ENCODE data around the gene TMEM117.

TMEM117 gene

DNA sequence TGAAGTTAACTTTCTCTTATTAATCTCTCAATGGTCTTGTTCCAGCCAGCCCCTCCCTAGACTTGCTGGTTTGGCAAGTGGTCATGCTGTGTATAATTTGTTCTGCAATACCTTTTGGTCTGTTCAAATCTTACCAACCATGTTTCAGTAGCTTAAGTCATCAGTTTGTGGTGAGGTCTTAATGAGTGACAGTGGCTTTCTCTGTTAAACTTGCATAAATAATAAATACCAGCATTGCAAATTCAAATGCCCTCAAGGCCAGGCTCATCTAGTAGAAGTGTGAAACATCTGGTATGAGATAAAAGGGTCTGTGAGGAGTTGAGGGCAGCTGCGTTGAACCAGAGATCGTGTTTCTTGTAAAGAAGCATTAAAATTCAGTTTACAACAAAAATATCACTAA lies 319.5 kb downstream of the TMEM117 start:
- Histone ChIP-seq H3K4me2 (no peak overlapping the region), H3K4me3 (IDR thresholded peaks at IDR 0.05; ENCODE audit: insufficient read depth, low read depth, low read length) (no peak overlapping the region), H2AFZ (ENCODE audit: low read depth) (no peak overlapping the region), H3K9ac (no peak overlapping the region), H3K27me3 (ENCODE audit: insufficient read depth, low read depth) (no peaks in the 10 kb centered on the region), H4K20me1 (ENCODE audit: insufficient read depth) (no peaks in the 10 kb centered on the region), H3K27ac (no peak overlapping the region), H3K36me3 (ENCODE audit: insufficient read depth) (no peaks in the 10 kb centered on the region), H3K79me2 (ENCODE audit: insufficient read depth, low read depth) (no peaks in the 10 kb centered on the region), H3K4me1 (ENCODE audit: low read depth, poor library complexity, severe bottlenecking) (peaks cover 13% of the 10 kb centered on the region)
- TF ChIP-seq, protein P1, sequence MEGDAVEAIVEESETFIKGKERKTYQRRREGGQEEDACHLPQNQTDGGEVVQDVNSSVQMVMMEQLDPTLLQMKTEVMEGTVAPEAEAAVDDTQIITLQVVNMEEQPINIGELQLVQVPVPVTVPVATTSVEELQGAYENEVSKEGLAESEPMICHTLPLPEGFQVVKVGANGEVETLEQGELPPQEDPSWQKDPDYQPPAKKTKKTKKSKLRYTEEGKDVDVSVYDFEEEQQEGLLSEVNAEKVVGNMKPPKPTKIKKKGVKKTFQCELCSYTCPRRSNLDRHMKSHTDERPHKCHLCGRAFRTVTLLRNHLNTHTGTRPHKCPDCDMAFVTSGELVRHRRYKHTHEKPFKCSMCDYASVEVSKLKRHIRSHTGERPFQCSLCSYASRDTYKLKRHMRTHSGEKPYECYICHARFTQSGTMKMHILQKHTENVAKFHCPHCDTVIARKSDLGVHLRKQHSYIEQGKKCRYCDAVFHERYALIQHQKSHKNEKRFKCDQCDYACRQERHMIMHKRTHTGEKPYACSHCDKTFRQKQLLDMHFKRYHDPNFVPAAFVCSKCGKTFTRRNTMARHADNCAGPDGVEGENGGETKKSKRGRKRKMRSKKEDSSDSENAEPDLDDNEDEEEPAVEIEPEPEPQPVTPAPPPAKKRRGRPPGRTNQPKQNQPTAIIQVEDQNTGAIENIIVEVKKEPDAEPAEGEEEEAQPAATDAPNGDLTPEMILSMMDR (conservative IDR thresholded peaks at IDR 0.05; ENCODE audit: low read depth, low read length): no peak

GRCh38 chr12:44157359-44157758 lies 321.5 kb downstream of the TMEM117 start:
- TF ChIP-seq, protein P1 (conservative IDR thresholded peaks at IDR 0.05; ENCODE audit: low read depth, low read length): no peak
- no peak overlapping the region for H3K4me2 ChIP-seq
- no peaks in the 10 kb centered on the region for H4K20me1 ChIP-seq (ENCODE audit: insufficient read depth)
- H3K36me3 ChIP-seq (ENCODE audit: insufficient read depth): no peaks in the 10 kb centered on the region
- H3K4me3 ChIP-seq (IDR thresholded peaks at IDR 0.05; ENCODE audit: insufficient read depth, low read depth, low read length): no peak overlapping the region
- peaks cover 13% of the 10 kb centered on the region for H3K4me1 ChIP-seq (ENCODE audit: low read depth, poor library complexity, severe bottlenecking)
- no peak overlapping the region for H3K27ac ChIP-seq
- no peak overlapping the region for H3K9ac ChIP-seq
- no peaks in the 10 kb centered on the region for H3K79me2 ChIP-seq (ENCODE audit: insufficient read depth, low read depth)
- no peak overlapping the region for H2AFZ ChIP-seq (ENCODE audit: low read depth)
- no peaks in the 10 kb centered on the region for H3K27me3 ChIP-seq (ENCODE audit: insufficient read depth, low read depth)

- Histone ChIP-seq H4K20me1 (ENCODE audit: insufficient read depth) (no peaks in the 10 kb centered on the region), H3K27ac (no peak overlapping the region), H3K27me3 (ENCODE audit: insufficient read depth, low read depth) (no peaks in the 10 kb centered on the region), H3K79me2 (ENCODE audit: insufficient read depth, low read depth) (no peaks in the 10 kb centered on the region), H3K4me3 (IDR thresholded peaks at IDR 0.05; ENCODE audit: insufficient read depth, low read depth, low read length) (no peak overlapping the region), H2AFZ (ENCODE audit: low read depth) (no peak overlapping the region), H3K36me3 (ENCODE audit: insufficient read depth) (no peaks in the 10 kb centered on the region), H3K4me1 (ENCODE audit: low read depth, poor library complexity, severe bottlenecking) (peaks cover 13% of the 10 kb centered on the region), H3K4me2 (no peak overlapping the region), H3K9ac (no peak overlapping the region)
- TF ChIP-seq, protein P1 (conservative IDR thresholded peaks at IDR 0.05; ENCODE audit: low read depth, low read length): no peak
These were observed 322.9 kb downstream of the TMEM117 start for GRCh38 chr12:44158746-44159145.

GRCh38 chr12:44159216-44159615 lies 323.3 kb downstream of the TMEM117 start:
- Histone ChIP-seq H4K20me1 (ENCODE audit: insufficient read depth) (no peaks in the 10 kb centered on the region), H3K9ac (no peak overlapping the region), H3K27me3 (ENCODE audit: insufficient read depth, low read depth) (no peaks in the 10 kb centered on the region), H3K4me2 (no peak overlapping the region), H2AFZ (ENCODE audit: low read depth) (no peak overlapping the region), H3K79me2 (ENCODE audit: insufficient read depth, low read depth) (no peaks in the 10 kb centered on the region), H3K4me3 (IDR thresholded peaks at IDR 0.05; ENCODE audit: insufficient read depth, low read depth, low read length) (no peak overlapping the region), H3K36me3 (ENCODE audit: insufficient read depth) (no peaks in the 10 kb centered on the region), H3K27ac (no peak overlapping the region), H3K4me1 (ENCODE audit: low read depth, poor library complexity, severe bottlenecking) (peaks cover 13% of the 10 kb centered on the region)
- TF ChIP-seq, protein P1 (conservative IDR thresholded peaks at IDR 0.05; ENCODE audit: low read depth, low read length): no peak
